NT2/D1 (cell line): ENCODE measurements around the gene EFHD1.

ENCODE experiments used
- DNase-seq: peaks from one replicate; pipeline ENCODE4 v3.0.0-alpha.2; 2011; ENCODE audit warnings: low read depth, low spot score
- H3K27me3 ChIP-seq: 2 replicates; pipeline ENCODE4 v1.6.0; 2011; ENCODE audit warnings: mild to moderate bottlenecking; ENCODE audit not compliant: insufficient read length, insufficient read depth
- H3K36me3 ChIP-seq: 2 replicates; pipeline ENCODE4 v1.6.1; 2011; ENCODE audit warnings: mild to moderate bottlenecking, low read length, mixed read lengths; ENCODE audit not compliant: insufficient read depth, insufficient read length
- H3K4me1 ChIP-seq: 2 replicates; pipeline ENCODE4 v1.5.1; 2011; ENCODE audit not compliant: insufficient read depth, insufficient read length
- H3K4me3 ChIP-seq: 2 replicates; pipeline ENCODE4 v1.5.1; 2011; ENCODE audit warnings: low read depth; ENCODE audit not compliant: insufficient read length
- H3K9ac ChIP-seq: 2 replicates; pipeline ENCODE4 v1.6.0; 2011; ENCODE audit warnings: low read depth; ENCODE audit not compliant: insufficient read length
- H3K9me3 ChIP-seq: 2 replicates; pipeline ENCODE4 v1.5.1; 2011; ENCODE audit warnings: mild to moderate bottlenecking, low read length; ENCODE audit not compliant: insufficient read depth
- SUZ12 ChIP-seq: IDR thresholded peaks from 2 replicates; pipeline ENCODE4 v1.6.1; 2011; ENCODE audit not compliant: insufficient read length, insufficient read depth; ENCODE audit errors: extremely low read depth
- YY1 ChIP-seq: IDR thresholded peaks from 2 replicates; pipeline ENCODE4 v1.6.1; 2011; ENCODE audit not compliant: insufficient read length, insufficient read depth
- ZNF274 ChIP-seq: IDR thresholded peaks from 2 replicates; pipeline ENCODE4 v1.6.1; 2011; ENCODE audit warnings: mild to moderate bottlenecking, low read depth, low read length

EFHD1 gene

GRCh38 chr2:232655392-232655791 lies 22.0 kb downstream of the EFHD1 start:
- DNase-seq: no peak
- Histone ChIP-seq H3K27me3 (no peaks in the 10 kb centered on the region), H3K36me3 (peaks cover 2% of the 10 kb centered on the region), H3K4me3 (no peak overlapping the region), H3K4me1 (peaks cover 22% of the 10 kb centered on the region), H3K9me3 (no peaks in the 10 kb centered on the region), H3K9ac (no peak overlapping the region)
- no peak for TF ChIP-seq ZNF274
- no peak for TF ChIP-seq SUZ12
- no peak for TF ChIP-seq YY1

GRCh38 chr2:232658217-232658785 lies 24.9 kb downstream of the EFHD1 start:
- DNase-seq: no peak
- Histone ChIP-seq H3K36me3 (peaks cover 10% of the 10 kb centered on the region), H3K4me3 (no peak overlapping the region), H3K27me3 (no peaks in the 10 kb centered on the region), H3K9me3 (no peaks in the 10 kb centered on the region), H3K9ac (no peak overlapping the region), H3K4me1 (peaks cover 12% of the 10 kb centered on the region)
- TF ChIP-seq SUZ12: no peak
- TF ChIP-seq ZNF274: no peak
- TF ChIP-seq YY1: no peak

GRCh38 chr2:232659359-232659758 lies 26.0 kb downstream of the EFHD1 start:
- no peaks in the 10 kb centered on the region for H3K9me3 ChIP-seq
- peaks cover 16% of the 10 kb centered on the region for H3K36me3 ChIP-seq
- TF ChIP-seq YY1 (no peak), ZNF274 (no peak), SUZ12 (no peak)
- no peak overlapping the region for H3K4me3 ChIP-seq
- H3K9ac ChIP-seq: no peak overlapping the region
- peaks cover 12% of the 10 kb centered on the region for H3K4me1 ChIP-seq
- DNase-seq: no peak
- H3K27me3 ChIP-seq: no peaks in the 10 kb centered on the region

- Histone ChIP-seq H3K36me3 (peaks cover 37% of the 10 kb centered on the region), H3K4me3 (no peak overlapping the region), H3K27me3 (no peaks in the 10 kb centered on the region), H3K9ac (no peak overlapping the region), H3K9me3 (no peaks in the 10 kb centered on the region), H3K4me1 (peaks cover 5% of the 10 kb centered on the region)
- no peak for DNase-seq
- TF ChIP-seq YY1: no peak
- no peak for TF ChIP-seq ZNF274
- no peak for TF ChIP-seq SUZ12
Measured at GRCh38 chr2:232662486-232663260, 29.3 kb downstream of the EFHD1 start.

- no peak for TF ChIP-seq ZNF274
- no peak for TF ChIP-seq SUZ12
- TF ChIP-seq YY1: no peak
Measured at GRCh38 chr2:232666051-232666805, 32.8 kb downstream of the EFHD1 start.

GRCh38 chr2:232667989-232668583 lies 34.7 kb downstream of the EFHD1 start:
- Histone ChIP-seq H3K27me3 (no peaks in the 10 kb centered on the region), H3K4me3 (no peak overlapping the region), H3K36me3 (peaks cover 59% of the 10 kb centered on the region), H3K4me1 (peaks cover 10% of the 10 kb centered on the region), H3K9ac (no peak overlapping the region), H3K9me3 (no peaks in the 10 kb centered on the region)
- no peak for TF ChIP-seq ZNF274
- TF ChIP-seq SUZ12: no peak
- no peak for TF ChIP-seq YY1
- no peak for DNase-seq

More at GRCh38 chr2:232666051-232666805, 32.8 kb downstream of the EFHD1 start:
- Histone ChIP-seq H3K9ac (no peak overlapping the region), H3K4me3 (no peak overlapping the region), H3K36me3 (peaks cover 55% of the 10 kb centered on the region), H3K9me3 (no peaks in the 10 kb centered on the region), H3K4me1 (peaks cover 10% of the 10 kb centered on the region), H3K27me3 (no peaks in the 10 kb centered on the region)
- no peak for DNase-seq
